ENCODE results near the gene BAZ2A. TPM values are rescaled to one million over a fixed set of nuclear protein-coding genes. Genes with fewer than 3 reads are reported as not detected.

BAZ2A gene
- total RNA-seq, 1 donor from 2014 or later = 57.0 TPM

DNA sequence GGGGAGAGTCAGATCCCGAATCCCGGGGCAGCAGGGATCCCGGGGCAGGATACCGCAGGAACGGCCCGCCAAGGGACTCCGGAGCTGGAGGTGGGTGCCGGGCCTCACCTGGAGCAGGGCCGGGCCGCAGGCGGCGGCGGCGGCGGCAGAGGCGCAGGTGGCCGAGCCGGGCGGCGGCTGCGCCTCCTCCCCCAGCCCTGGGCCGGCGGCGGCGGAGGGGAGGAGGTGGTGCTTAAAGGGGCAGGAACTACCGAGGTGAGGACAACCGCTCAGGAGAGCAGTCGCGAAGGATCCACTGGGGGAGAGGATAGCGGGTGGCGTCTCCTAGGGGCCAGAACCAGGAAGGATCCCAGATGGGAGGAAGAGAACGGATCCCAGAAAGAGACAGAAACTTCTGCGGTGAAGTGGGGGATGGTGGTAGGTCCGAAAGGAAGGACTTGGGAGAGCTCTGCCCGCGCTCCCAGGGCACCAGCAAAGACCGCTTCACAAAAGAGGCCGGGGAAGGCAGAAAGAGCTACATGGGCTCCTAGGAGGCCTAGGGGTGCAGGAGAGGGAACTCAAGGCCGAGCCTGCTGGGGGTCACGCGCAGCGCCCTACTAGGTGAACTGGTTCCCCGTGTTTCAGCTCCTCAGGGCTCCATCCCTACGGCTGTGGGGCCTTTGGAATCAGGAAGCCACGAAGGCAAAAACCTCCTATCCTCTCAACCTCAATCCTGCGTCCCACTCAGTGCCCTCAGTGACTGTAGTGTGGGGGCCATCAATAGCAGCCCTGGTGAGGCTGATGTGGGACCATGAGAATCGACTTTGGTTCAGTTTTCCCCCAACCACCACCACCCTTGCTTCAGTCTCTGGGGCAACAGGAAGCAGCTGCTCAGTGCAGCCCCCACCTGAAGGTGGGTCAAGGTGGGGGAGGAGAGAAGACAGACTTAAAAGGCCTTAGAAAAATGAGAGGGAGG, 5.0 kb upstream of the BAZ2A start:
- DNase-seq = peak; percentile 24

DNA sequence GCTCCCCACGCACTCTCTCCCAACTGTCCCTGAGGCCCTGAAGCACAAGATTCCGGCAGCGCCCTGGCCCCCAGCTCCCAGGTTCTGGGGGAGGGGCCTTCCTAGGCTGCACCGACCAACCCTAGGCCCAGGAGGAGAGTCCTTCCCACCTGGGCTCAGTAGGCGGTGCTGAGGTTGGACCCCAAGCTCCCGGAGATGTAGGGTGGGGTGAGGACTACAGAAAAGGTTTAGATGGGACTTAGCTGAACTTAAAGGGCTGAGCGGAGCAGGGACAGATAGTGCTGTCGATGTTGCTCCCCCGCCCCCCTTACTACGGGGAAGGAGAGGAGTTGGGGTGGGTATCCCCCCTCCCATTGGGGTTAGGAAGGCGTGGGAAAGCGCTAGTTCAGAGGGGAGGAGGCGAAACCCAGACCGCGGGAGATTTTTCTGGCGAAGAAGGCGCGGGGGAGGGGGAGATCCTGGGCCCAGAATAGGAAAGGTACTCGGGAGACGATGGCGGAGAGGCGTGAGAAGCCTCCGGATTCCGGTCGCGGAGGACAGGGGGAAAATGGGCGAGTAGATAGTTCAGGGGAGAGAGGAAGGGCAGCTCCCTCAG, 4.2 kb upstream of the BAZ2A start:
- DNase-seq = no peak

DNA sequence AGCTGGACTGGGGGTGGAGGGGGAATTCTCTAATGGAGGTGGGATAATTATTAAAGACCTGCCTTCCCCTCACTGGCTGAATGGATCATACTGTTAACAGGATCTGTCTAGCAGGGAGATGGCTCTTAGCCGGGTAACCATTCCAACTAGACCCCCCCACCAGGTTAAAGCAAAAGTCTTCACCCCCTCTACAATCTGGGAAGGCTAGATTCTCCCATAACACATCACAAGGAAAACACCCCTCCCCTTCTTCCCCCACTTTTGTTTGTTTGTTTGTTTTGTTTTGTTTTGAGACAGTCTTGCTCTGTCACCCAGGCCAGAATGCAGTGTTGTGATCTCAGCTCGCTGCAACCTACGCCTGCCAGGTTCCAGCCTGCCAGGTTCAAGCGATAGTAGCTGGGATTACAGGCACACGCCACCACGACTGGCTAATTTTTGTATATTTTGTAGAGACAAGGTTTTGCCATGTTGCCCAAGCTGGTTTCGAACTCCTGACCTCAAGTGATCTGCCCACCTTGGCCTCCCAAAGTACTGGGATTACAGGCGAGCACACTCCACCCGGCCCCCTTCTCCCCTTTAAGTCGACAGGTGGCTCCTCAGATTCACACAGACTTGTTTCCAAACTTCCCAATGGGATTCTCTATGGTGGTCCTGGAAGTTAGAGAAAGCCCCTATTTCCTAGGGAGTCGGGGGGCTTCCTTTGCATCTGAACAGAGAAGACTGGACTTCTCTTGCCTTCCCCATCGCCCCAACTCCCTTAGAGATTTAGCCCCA, 3.5 kb upstream of the BAZ2A start:
- no peak for DNase-seq

DNA sequence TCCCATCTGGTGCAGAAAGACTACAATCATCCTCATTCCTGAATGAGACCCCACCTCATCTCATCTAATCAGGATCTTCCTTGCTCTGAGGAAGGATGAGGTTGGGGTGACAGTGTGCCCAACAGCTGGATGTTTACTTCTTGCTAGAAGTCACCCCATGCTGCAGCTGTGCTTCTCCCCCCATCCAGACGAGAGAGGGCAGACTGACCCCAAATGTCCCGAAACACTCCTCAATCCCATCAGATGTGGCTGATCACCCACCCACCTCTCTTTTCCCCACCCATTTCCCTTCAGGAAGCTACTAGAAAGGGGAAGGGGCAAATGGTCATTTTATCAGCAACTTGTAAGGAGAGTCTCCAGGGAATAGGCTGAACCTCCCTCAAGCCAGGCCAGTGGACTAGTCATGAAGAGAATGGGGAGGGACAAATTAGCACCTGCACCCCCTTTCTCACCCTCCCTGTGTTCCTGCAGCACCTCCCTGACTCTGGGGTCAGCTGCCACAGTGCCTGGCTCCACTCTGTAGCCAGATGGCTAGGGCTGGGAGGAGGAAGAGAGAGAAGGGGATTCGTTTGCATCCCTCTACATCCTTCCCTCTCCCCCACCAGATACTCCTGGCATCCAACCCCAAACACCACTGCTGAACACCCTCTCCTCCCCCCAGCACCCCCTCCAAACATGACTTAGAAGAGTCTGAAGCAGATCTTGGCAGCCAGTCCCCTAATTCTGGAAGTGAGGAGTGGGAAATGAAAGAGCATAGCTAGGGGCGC, 2.8 kb upstream of the BAZ2A start:
- DNase-seq = no peak

DNA sequence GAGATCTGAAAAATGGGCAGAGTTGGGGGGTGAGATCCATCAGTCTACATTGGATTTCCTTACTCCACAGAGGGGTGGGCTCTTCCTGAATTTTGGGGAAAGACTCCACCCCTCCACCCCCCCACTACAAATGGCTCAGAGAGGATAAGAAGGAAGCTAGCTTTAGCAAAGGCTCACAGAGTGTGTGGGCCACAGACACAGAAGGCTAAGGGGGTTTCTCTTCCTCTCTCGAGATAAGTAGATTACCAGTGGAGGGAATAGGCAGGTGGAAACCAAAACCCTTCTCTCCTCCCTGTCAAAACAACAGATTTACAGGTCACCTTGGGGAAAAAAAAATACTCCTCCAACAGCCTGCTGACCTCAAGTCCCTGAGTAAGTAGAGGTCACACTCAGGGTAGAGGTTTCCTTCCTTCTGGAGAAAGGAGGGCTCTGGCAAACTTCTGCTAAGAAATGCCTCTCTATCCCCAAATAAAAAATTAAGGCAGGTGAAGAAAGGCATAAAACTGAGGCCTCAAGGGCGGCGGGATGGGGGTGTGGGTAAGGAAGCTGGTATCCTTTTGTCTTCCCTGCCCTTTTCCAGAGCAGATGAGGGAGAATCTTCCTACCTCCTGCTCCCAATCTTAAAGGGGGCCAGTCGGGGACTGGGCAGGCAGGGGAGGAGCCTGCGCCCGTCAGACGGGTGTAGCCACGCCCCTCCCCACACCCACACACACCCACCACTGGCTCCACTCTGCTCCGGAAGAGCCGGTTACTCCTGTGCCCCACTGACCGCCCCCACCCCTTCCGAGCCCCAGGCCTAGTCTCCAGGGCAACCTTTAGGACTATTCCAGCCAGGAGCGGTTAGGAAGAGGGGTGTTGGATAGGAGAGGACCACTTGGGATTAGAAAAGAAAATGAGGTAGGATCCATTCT, 1.9 kb upstream of the BAZ2A start:
- DNase-seq = no peak

DNA sequence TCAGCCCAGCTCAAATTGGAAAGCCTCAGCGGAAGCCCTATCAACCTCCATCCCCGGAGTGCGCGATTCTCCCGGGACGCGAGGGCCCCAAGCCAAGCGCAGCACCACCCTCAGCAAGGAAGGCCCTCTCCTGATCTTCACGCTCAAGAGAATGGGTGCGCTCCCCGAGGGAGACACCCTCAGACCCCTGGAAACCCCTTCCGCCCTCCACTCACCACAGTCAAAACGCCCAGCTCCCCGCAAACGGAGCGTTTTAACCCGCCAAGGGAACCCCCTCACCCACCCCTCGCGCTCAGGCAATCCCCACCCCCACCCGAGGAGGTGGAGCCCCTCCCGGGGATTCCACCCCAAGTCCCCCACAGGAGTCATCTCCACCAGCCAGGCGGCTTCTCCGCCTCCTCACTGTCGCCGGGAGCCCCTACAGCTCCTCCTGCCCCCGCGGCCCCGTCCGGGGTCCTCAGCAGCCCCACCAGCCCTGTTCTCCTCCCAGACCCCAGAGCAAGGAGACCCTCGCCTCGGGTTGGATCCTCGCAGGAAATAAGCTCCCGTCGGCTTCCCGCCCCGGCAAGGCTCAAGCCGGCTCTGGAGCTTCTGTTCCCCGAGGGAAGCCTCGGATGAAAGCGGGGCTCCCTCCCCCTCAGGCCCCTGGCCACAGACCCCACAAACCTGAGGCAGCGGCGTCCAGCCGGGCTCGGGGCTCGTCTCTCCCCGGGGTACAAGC, 507 bp downstream of the BAZ2A start:
- DNase-seq = no peak

GRCh38 chr12:56628671-56629458, 1.3 kb downstream of the BAZ2A start:
- DNase-seq = peak; percentile 57

DNA sequence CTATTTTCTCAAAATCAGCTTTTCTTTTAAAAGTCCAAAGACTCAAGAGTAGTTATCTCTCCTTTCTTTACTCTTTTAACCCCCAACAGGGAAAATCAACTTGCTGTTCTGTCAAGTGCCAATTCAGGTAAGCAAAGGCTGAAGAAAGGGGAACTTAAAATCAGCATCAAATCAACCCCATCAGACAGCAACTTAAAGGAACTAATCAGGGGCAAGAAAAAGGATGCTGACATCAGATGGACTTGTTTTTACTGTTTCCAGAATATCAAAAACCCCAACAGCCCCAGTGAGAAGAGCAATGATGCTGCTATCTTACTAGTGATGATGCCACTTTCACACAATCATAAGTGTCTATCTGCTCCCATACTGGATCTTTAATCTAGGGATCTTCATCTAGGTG, 3.4 kb downstream of the BAZ2A start:
- no peak for DNase-seq

GRCh38 chr12:56622535-56622934, 7.6 kb downstream of the BAZ2A start:
- no peak for DNase-seq

DNA sequence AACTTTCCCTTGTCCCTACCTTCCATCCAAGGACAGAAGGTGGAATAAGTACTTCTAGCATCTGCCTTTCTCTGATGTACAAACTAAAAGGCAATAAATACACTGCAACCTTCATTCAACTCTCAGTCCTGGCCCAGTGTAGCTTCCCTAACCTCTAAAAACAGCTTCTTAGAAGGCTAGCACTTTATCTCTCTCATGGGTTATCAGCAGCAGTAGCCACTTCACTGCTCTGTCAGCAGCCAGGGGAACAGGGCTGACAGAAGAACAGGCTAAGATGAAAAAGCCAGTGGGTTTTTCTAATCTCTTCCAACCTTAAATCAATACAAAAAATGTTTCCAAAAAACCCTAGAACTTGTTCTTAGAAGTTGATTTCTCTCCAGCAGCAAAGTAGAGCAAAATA, 13.2 kb downstream of the BAZ2A start:
- DNase-seq = no peak

GRCh38 chr12:56616244-56616643, 13.9 kb downstream of the BAZ2A start:
- no peak for DNase-seq

DNA sequence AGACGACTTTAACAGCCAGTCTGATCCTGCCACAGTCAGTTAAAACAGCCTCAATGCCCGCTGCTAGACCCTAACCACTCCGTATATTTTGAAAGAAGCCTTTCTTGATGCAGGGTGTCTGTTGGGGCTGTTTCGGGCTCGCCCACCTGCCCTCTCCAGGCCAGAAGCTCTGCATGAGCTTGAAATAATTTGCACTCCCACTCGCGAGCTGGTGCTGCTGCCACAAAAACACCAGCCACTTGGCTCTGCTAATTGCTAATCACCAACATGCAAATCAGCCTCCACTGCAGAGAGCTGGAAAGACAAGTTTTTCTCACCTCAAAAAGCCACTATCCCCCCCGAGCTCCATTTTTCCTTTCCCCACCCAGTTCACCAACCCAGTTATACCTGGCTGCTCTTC, 15.5 kb downstream of the BAZ2A start:
- DNase-seq = no peak

- no peak for DNase-seq
Observed at GRCh38 chr12:56604355-56604754, 25.8 kb downstream of the BAZ2A start.

DNA sequence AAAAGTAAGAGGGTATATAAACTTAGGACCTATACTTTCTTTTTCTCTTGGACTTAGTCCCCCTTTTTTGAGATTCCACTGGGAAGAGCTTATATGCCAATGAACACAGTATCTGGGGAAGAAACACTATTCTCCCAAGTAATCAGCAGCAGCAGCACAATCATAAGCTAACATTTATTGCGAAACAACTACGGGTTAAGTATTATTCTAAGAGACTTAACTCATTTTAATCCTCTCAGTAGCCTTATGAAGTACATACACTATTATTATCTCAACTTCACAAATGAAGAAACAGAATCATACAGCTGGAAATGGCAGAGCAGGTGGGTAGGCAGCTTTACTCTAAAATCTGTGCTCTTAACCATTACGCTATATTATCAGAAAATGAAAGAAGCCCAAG, 27.9 kb downstream of the BAZ2A start:
- no peak for DNase-seq

GRCh38 chr12:56601503-56601902, 28.6 kb downstream of the BAZ2A start:
- DNase-seq = no peak

GRCh38 chr12:56600753-56601152, 29.4 kb downstream of the BAZ2A start:
- DNase-seq = no peak

DNA sequence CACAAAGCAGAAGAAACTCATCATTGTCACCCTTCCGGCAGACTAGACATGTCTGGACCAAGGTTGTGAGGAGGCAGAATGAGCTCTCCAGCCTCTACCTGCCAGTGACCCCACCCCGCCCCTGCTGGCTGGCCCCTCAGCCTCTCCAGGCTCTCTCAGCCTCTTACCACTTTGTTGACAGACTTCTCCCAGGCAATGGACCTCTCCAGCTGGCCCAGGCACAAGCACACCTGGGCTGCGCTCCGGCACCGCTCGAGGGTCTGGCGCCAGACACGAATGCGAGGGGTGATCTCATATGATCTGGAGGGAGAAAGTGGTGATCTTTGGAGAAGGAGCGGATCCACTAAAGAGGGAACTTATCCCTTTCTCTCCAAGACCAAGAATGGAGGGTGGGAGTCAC, 30.3 kb downstream of the BAZ2A start:
- DNase-seq = no peak

- DNase-seq = no peak
Observed at GRCh38 chr12:56599041-56599440, 31.1 kb downstream of the BAZ2A start.

GRCh38 chr12:56596815-56597214, 33.3 kb downstream of the BAZ2A start:
- no peak for DNase-seq

All from skin of body (tissue), 2 donors.